NK-92 (cell line): ENCODE results near the gene CCDC142.
"Not testable (repeated sequence)": the region's sequence is repeated elsewhere in the genome, so short reads cannot be mapped to it uniquely, and the experiment has no call there.

ENCODE experiments used
- DNase-seq: peaks from one replicate; lab custom pipeline; 2025; ENCODE audit not compliant: unreplicated experiment; lab: John Stamatoyannopoulos, UW

The CCDC142 gene

GRCh38 chr2:74442483-74443297 is 40.1 kb downstream of the CCDC142 start:
- DNase-seq = not testable (repeated sequence)

GRCh38 chr2:74441690-74442482 is 40.9 kb downstream of the CCDC142 start, which contains the start of gene RTKN:
Gene RTKN (minus strand): TSS chr2:74441937. CDS start chr2:74441816, 121 bp downstream.
- DNase-seq = no peak

- no peak for DNase-seq
Measured at GRCh38 chr2:74441170-74441689, 41.6 kb downstream of the CCDC142 start.

GRCh38 chr2:74440378-74441169 is 42.2 kb downstream of the CCDC142 start:
- DNase-seq = no peak

GRCh38 chr2:74439803-74440377 is 42.9 kb downstream of the CCDC142 start:
- no peak for DNase-seq

GRCh38 chr2:74439373-74439772 is 43.4 kb downstream of the CCDC142 start:
- DNase-seq = no peak

GRCh38 chr2:74438248-74438647 is 44.5 kb downstream of the CCDC142 start:
- no peak for DNase-seq

- no peak for DNase-seq
Measured at GRCh38 chr2:74436848-74437695, 45.7 kb downstream of the CCDC142 start.

- no peak for DNase-seq
Measured at GRCh38 chr2:74436111-74436805, 46.5 kb downstream of the CCDC142 start.

GRCh38 chr2:74430502-74430901 is 52.3 kb downstream of the CCDC142 start:
- DNase-seq = no peak

GRCh38 chr2:74429487-74430451 is 53.0 kb downstream of the CCDC142 start:
- DNase-seq = no peak

GRCh38 chr2:74428675-74429074 is 54.1 kb downstream of the CCDC142 start:
- no peak for DNase-seq

GRCh38 chr2:74427551-74427950 is 55.2 kb downstream of the CCDC142 start:
- no peak for DNase-seq

- no peak for DNase-seq
Measured at GRCh38 chr2:74426181-74426758, 56.5 kb downstream of the CCDC142 start.

GRCh38 chr2:74425523-74425922 is 57.3 kb downstream of the CCDC142 start:
- no peak for DNase-seq

GRCh38 chr2:74424995-74425406 is 57.8 kb downstream of the CCDC142 start:
- DNase-seq = no peak

GRCh38 chr2:74424139-74424992 is 58.4 kb downstream of the CCDC142 start:
- no peak for DNase-seq
